SU-DHL-6 (cell line): ENCODE data around the gene DNAJB8.

Experiments used
- H2AFZ ChIP-seq: fragments of 200-600 bp; sonication (generic); 2 replicates; pipeline ENCODE4 v1.6.1; 2014; ENCODE audit warnings: low read depth, mild to moderate bottlenecking, moderate library complexity, mixed read lengths, antibody characterized with exemption, low read length; ENCODE audit not compliant: severe bottlenecking
- H3F3A ChIP-seq: fragments of 200-600 bp; shearing (Covaris generic); 2 replicates; pipeline ENCODE4 v1.6.0; 2016; ENCODE audit warnings: antibody characterized with exemption, mild to moderate bottlenecking; ENCODE audit not compliant: insufficient read depth
- H3K27ac ChIP-seq: fragments of 200-600 bp; sonication (generic); 2 replicates; pipeline ENCODE4 v1.5.1; 2016; ENCODE audit warnings: low read depth, mild to moderate bottlenecking, low read length, moderate library complexity, mixed read lengths
- H3K27me3 ChIP-seq: fragments of 200-600 bp; sonication (generic), shearing (Covaris generic); 2 replicates; pipeline ENCODE4 v1.6.0; 2014; ENCODE audit warnings: mild to moderate bottlenecking, low read length
- H3K36me3 ChIP-seq: fragments of 200-600 bp; sonication (generic); 2 replicates; pipeline ENCODE4 v1.6.1; 2014; ENCODE audit warnings: mild to moderate bottlenecking, low read length, mixed read lengths
- H3K4me2 ChIP-seq: fragments of 300-600, 200-600 bp; shearing (Covaris generic), sonication (generic); 2 replicates; pipeline ENCODE4 v1.6.0; 2014; ENCODE audit warnings: low read length, low read depth, mild to moderate bottlenecking; ENCODE audit not compliant: poor library complexity, severe bottlenecking
- H3K4me3 ChIP-seq: fragments of 200-600 bp; sonication (generic); 2 replicates; pipeline ENCODE4 v1.5.1; 2014; ENCODE audit warnings: antibody characterized with exemption, low read length, mild to moderate bottlenecking, mixed read lengths; ENCODE audit not compliant: insufficient read depth, poor library complexity, severe bottlenecking
- H3K79me2 ChIP-seq: fragments of 200-600 bp; sonication (generic); 2 replicates; pipeline ENCODE4 v1.6.1; 2014; ENCODE audit warnings: mild to moderate bottlenecking, low read length, moderate library complexity; ENCODE audit not compliant: insufficient read depth
- H3K9ac ChIP-seq: fragments of 200-600 bp; sonication (generic); 2 replicates; pipeline ENCODE4 v1.7.0; 2014; ENCODE audit warnings: mild to moderate bottlenecking, low read length
- H3K9me2 ChIP-seq: fragments of 200-600 bp; sonication (generic); replicated peaks from 2 replicates; pipeline ENCODE4 v1.6.1; 2014; ENCODE audit warnings: low read length; ENCODE audit not compliant: insufficient read depth
- H3K9me3 ChIP-seq: fragments of 200-600 bp; sonication (generic); 2 replicates; pipeline ENCODE4 v1.6.1; 2014; ENCODE audit warnings: low read length, mixed read lengths; ENCODE audit not compliant: insufficient read depth
- H4K20me1 ChIP-seq: fragments of 200-600 bp; sonication (generic); 2 replicates; pipeline ENCODE4 v1.6.1; 2014; ENCODE audit warnings: low read depth, mild to moderate bottlenecking, antibody characterized with exemption, low read length, moderate library complexity, mixed read lengths
- CTCF ChIP-seq: fragments of 200-600 bp; sonication (generic); IDR thresholded peaks from one replicate; pipeline ENCODE4 v1.5.1; 2017; ENCODE audit warnings: antibody characterized with exemption, mild to moderate bottlenecking, low read length, moderate library complexity; ENCODE audit not compliant: insufficient read depth, poor library complexity, severe bottlenecking
- EZH2phosphoT487 ChIP-seq: fragments of 200-600 bp; sonication (generic), shearing (Covaris generic); conservative IDR thresholded peaks from 2 replicates; pipeline ENCODE4 v1.6.1; 2018; ENCODE audit warnings: mild to moderate bottlenecking, antibody characterized with exemption, low read length, moderate library complexity, mixed read lengths

DNAJB8 gene

GRCh38 chr3:128458746-128459460 is 7.8 kb downstream of the DNAJB8 start:
- Histone ChIP-seq H3K27me3 (no peaks in the 10 kb centered on the region), H3K9me3 (no peaks in the 10 kb centered on the region), H3K36me3 (no peaks in the 10 kb centered on the region), H3K4me2 (no peak overlapping the region), H3K4me3 (no peak overlapping the region), H3K79me2 (no peaks in the 10 kb centered on the region), H4K20me1 (no peaks in the 10 kb centered on the region), H3K9me2 (no peaks in the 10 kb centered on the region), H2AFZ (no peak overlapping the region), H3K9ac (no peak overlapping the region), H3F3A (no peaks in the 10 kb centered on the region), H3K27ac (no peak overlapping the region)
- TF ChIP-seq CTCF = no peak

- TF ChIP-seq EZH2phosphoT487 (no peak), CTCF (no peak)
- H3K4me2 ChIP-seq = no peak overlapping the region
- no peaks in the 10 kb centered on the region for H3K79me2 ChIP-seq
- H3F3A ChIP-seq = no peaks in the 10 kb centered on the region
- H3K27me3 ChIP-seq = no peaks in the 10 kb centered on the region
- no peak overlapping the region for H3K4me3 ChIP-seq
- H4K20me1 ChIP-seq = no peaks in the 10 kb centered on the region
- H3K36me3 ChIP-seq = no peaks in the 10 kb centered on the region
- no peak overlapping the region for H3K9ac ChIP-seq
- no peaks in the 10 kb centered on the region for H3K9me3 ChIP-seq
- no peak overlapping the region for H2AFZ ChIP-seq
- no peaks in the 10 kb centered on the region for H3K9me2 ChIP-seq
- no peak overlapping the region for H3K27ac ChIP-seq
Observed at GRCh38 chr3:128457937-128458336, 8.8 kb downstream of the DNAJB8 start.

- H3K4me3 ChIP-seq = no peak overlapping the region
- H3K27me3 ChIP-seq = no peaks in the 10 kb centered on the region
- H3K79me2 ChIP-seq = no peaks in the 10 kb centered on the region
- H2AFZ ChIP-seq = no peak overlapping the region
- H3K9me2 ChIP-seq = no peaks in the 10 kb centered on the region
- TF ChIP-seq CTCF (no peak), EZH2phosphoT487 (no peak)
- no peaks in the 10 kb centered on the region for H3F3A ChIP-seq
- no peaks in the 10 kb centered on the region for H3K9me3 ChIP-seq
- no peak overlapping the region for H3K4me2 ChIP-seq
- H3K9ac ChIP-seq = no peak overlapping the region
- H4K20me1 ChIP-seq = no peaks in the 10 kb centered on the region
- no peak overlapping the region for H3K27ac ChIP-seq
- no peaks in the 10 kb centered on the region for H3K36me3 ChIP-seq
Observed at GRCh38 chr3:128456776-128457715, 9.6 kb downstream of the DNAJB8 start.
